Body of pancreas (tissue), 4 donors: ENCODE measurements around the gene RASAL1.

Experiments
- CTCF ChIP-seq, 7 experiments: fragments of 450-650 bp in 4 of 7; fragments of 200-600 bp in 3 of 7; sonication (generic) in 3 of 7; IDR thresholded peaks; one replicate each; pipeline ENCODE4 v1.5.1; 2016 to 2019; ENCODE audit warnings: antibody characterized with exemption in 7 of 7
- POLR2A ChIP-seq, 3 donors: fragments of 450-650 bp; IDR thresholded peaks; one replicate each; pipeline ENCODE4 v1.6.1; 2016; ENCODE audit warnings: antibody characterized with exemption in 3 of 3, mild to moderate bottlenecking in 2 of 3

- TF ChIP-seq CTCF (IDR thresholded peaks at IDR 0.05) (no peak), POLR2A (IDR thresholded peaks at IDR 0.05) (no peak)
Observed at GRCh38 chr12:113067987-113068935, 67.3 kb downstream of the RASAL1 start.
